NCI-H2171 treated with DMSO at 0.1 percent for 48 hours (cell line): ENCODE data around the gene ANKRD44.
A peak's percentile ranks its signal among the peaks of the same experiment; 100 is the strongest.

Experiments used
- DNase-seq: peaks from one replicate; lab custom pipeline; 2025; lab: John Stamatoyannopoulos, UW

The ANKRD44 gene

DNA sequence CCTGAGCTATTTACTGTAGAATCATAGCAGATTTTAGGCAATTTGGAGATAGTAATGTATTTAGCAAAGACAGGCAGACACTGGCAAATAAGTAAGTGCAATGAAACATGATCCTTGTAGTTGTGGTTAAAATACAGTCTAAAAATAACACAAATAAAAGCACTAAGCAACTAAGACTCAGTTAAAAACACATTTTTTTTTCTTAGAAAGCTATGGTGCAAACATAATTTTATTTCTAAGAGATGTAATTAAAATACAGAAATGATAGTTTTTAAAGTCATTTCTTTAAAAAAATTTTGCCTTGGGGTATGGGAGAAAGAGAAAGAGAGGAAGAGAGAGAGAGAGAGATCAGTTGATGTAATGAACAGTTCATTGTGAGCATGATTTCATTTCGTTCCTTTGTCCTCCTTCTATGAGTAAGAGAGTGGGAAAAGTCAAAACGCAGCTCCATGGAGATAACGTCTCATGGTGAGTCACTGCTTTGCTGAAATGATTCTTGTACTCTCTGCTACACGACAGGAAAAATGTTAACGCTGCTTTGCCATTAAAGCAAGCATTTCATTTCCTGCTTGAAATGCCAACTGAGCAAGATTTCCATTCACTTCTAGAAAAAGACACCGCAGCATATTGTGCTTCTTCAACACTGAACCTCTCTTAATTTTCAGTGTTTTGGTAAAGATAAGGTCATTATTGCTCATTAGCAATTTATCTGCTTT is 322.8 kb downstream of the ANKRD44 start:
- DNase-seq: peak; percentile 88

DNA sequence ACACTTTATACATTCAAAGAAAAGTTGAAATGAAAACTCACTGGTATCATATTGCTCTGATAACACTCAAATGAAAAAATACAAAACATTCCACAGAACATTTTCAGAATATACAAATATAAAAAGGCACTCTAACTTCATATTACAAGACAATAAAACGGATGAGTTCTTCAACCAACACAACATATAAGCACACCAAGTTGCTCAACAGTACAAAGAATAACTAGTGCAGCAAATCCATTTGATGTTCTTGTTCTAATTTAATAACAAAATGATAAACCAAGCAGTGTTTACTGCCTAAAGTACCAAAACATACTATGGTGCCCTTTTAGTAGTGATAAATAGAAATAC is 323.3 kb downstream of the ANKRD44 start:
- no peak for DNase-seq

DNA sequence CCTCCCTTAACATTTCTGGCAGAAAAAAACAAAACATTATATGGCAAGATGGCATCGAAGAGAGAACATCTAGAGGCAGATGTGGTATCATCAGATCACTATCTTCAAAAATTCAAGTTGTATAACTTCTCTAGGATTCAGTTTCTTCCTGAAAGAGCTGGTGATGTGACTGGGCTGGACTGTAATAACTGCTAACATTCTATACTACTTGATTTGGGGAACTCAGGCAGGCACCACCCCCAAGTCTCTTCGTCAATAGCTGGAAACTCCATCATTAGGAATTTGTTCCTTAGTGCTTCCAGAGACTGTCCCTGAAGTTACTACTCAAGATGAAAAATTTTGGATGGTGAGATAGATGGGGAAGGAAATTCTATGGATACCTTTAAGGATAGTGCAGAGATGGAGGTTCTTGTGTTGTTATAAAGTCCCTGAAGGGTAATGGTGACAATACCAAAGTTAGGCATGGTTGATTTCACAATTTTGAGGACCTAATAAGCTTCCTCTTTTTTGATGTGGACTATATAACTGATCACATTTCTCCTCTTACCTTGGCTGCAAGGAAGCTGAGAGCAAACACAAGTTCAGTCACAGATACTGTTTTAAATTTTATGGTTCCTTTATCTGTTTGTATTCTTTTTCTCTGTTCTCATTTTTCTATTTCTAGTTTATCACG is 324.9 kb downstream of the ANKRD44 start:
- DNase-seq: no peak

DNA sequence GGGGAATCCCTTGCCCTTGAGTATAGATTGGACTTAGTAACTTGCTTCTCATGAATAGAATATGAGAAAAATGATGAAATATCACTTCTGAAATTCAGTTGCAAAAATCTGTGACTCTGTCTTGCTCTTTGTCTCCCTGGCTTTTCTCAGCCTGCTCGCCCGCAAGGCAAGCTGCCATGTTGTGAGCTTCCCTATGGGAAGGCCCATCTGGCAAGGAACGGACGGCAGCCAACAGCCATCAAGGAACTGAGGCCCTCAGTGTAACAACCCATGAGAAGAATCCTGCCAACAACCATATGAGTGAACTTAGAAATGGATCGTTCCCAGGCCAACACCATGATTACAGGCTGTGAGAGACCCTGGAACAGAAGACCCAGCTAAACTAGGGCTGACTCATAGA is 325.7 kb downstream of the ANKRD44 start:
- peak; percentile 15 for DNase-seq

DNA sequence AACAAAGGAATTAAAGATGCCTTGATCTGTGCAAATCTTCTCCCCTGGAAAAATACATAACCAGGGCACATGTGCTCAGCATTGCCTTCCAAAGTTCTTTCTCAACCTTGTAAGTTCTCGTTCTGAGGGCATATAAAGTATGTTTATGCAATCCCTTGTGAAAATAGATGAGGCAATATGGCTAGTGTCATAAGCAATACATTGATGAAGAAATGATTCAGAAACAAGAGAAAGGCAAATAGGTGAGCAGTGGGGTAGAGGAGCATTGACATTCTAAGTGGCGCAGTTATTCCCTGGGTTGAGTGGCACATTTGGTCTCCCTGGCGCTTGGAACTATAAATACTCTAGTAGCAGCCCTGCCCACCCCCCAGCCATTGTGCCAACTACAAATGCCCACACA is 326.6 kb downstream of the ANKRD44 start:
- no peak for DNase-seq

DNA sequence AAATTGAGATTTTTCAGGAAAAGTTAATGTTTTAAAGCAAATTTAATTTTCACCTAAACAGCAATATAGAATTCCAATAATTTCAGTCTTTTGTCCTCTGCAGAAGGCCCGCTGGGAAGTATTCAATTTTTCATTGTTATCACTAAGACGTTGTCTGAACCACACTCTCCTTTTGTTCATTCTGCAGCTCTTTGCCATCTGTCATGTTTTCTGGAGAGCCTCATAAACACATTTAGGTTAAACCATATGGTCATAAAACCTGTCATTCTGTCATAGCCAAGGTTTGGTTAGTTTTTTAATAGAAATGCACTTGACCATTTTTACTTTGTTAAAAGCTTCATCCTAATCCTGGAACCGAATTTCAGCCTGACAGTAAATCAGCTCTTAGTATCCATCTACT is 330.1 kb downstream of the ANKRD44 start:
- peak; percentile 99 for DNase-seq

DNA sequence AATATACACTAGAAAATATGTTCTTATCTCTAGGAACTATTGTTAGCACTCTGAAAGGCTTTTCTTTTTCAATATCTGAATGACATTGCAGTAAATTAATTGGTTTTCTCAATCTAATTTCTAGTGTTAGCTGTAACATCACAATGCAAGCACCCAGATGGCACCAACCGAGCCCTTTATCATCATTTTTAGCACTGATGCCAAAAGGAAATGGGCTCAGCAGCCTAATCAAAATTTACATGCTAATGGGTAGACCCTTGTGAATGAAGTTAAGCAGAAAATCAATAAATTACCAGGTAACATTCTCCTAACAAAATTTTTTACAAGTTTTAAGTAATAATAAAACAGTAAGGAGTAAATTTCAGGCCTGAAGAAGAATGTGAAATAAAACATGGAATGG is 330.6 kb downstream of the ANKRD44 start:
- DNase-seq: peak; percentile 75

DNA sequence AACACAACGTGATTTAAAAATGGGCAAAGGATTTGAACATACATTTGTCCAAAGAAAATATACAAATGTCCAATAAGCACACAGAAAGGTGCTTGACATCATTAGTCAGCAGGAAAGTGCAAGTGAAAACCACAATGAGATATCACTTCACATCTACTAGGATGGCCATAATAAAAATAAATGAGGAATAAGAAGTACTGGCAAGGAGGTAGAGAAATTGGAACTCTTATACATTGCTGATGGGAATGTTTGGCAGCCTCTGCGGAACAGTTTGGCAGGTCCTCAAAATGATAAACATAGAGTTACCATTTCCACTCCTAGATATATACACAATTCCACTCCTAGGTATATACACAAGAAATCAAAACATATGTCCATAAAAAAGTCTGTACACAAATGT is 333.1 kb downstream of the ANKRD44 start:
- no peak for DNase-seq

DNA sequence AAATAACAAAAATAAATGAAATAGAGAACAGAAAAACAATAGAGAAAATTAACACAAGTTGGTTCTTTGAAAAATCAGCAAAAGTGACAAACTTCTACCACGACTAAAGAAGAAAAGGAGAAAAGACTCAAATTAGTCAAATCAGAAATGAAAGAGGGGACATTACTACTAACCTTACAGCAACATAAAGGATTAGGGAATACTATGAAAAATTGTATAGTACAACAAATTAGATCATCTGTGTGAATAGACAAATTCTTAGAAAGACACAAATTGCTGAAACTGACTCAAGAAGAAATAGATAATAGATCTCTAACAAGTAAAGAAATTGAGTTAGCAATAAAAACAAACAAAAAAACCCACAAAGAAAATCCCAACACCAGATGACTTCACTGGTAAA is 335.6 kb downstream of the ANKRD44 start:
- DNase-seq: no peak

DNA sequence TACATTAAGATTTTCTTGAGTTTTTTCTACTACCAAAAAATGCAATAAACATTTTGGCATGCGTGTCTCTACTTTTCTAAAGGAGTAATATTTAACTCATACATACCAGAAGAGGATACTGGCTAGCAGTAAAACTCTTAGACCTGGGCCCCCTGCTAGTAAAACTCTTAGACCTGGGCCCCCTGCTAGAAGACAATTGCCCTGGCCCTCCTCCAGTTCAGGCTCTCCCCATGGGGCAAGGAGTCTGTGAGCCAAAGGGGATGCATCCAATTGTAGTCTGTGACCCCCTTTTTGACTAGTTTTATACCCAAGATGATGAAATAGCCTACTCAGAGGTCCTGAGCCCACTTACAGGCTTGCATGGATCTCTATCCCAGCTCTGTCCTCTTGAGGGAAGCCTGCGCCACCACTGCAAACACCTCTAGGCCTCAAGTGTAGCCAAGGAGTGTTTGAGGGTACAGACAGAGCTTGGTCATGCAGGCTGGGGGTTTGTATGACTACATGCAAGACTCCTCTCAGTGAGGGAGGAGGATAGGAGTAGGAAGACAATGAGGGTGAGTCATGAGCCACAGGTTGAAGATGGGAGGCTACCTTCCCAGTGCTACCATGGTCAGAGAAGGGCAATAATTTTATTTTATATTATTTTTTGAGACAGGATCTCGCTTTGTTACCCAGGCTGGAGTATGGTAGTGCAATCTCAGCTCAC is 338.9 kb downstream of the ANKRD44 start:
- no peak for DNase-seq

DNA sequence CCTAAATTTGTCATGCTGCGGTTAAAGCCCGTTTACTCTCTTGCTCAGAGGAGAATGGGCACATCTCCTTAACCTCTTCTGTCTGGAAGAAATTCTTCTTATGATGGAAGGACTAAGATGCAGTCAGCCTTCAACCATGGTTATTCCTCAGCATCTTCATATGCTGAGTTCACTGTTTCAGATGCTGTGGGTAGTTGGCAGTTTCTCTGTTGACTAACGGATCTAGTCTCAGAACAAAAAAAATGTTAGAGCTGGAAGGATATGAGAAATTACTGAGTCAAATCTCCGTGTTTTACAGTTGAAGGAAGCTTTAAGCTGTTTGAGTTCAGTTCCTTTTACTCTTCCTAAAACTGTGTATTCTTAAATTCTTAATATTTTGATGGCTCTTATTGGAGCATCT is 340.5 kb downstream of the ANKRD44 start:
- DNase-seq: no peak

DNA sequence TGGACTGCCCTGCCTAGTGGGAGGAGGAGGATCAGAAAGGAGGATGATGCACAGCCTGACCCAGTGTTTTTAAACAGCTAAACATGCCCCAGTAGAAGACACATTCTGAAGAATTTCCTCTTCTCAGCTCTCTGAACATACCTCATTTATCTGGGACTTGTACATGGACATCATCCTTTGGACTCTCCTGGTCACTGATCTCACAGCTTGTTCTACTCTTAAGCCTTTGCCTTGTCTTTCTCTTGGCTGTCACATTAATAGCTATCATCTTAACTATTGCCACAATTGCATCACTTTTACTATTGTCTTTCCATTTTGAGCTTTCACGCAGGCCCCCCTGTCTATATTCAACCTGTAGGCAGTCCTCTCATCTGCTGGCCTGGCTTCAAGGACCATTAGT is 342.1 kb downstream of the ANKRD44 start:
- no peak for DNase-seq

DNA sequence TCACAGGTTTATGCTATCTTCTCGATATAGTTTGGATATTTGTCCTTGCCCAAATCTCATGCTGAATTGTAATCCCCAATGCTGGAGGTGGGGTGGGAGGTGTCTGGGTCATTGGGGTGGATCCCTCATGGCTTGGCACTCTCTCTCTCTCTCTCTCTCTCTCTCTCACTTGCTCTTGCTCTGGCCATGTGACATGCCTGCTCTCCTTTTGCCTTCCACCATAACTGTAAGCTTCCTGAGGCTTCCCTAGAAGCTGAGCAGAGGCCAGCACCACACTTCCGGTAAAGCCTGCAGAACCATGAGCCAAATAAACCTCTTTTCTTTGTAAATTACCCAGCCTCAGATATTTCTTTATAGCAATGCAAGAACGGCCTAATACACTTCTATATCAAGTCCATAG is 342.8 kb downstream of the ANKRD44 start:
- no peak for DNase-seq

DNA sequence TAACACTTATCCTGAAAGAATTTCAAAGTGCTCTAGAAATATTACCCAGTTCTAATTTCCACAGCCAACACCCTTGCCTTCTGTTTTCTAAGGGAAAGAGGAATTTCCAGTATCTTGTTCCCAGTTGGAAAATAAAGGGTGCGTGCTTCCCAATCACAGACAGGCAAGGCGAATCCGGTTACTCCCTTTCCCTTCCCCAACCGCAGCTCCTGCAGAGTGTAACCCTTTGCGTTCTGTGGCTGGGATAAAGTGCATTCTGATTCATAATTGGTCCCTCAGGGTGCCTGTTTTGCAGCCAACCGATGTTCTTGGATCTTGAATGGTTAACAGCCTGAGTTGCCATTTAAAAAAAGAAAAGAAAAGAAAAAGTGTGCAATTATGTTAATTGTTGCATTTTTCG is 343.5 kb downstream of the ANKRD44 start:
- peak; percentile 31 for DNase-seq

DNA sequence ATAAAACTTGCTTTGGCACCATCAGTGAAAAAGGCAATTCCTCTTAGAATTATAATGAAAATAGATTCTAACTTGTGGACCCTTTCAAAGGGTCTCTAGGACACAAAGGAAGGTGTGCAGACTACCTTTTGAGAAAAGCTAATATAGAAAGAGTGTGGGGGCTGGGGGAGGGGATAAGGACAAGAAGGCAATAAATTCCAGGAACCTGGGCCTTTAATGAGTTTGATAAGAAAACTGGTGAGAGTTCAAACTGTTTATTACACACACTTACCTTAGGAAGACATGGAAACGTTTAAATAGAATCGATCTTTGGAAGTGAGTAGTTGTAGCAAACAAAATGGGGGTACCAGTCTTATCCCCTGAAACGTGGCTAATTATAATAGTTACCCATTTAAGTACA is 344.5 kb downstream of the ANKRD44 start:
- no peak for DNase-seq

DNA sequence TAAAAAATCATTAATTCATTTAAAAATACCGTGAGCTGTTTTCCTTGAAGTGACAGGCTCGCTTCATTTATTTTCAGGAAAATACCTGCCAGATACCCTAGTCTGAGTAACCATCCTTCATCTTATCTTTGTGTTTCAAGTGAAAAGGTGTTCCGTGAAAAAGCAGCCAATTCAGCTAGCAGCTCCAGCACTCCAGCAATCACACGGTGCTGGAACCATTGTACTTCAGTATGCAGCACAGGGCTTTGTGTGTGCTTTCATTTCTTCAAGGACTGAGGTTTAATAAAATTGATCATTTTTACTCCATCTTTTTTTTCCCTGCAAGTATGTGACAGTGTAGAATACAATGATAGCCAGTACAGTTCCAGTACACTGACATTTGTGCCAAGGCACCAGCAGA is 344.9 kb downstream of the ANKRD44 start:
- DNase-seq: no peak

DNA sequence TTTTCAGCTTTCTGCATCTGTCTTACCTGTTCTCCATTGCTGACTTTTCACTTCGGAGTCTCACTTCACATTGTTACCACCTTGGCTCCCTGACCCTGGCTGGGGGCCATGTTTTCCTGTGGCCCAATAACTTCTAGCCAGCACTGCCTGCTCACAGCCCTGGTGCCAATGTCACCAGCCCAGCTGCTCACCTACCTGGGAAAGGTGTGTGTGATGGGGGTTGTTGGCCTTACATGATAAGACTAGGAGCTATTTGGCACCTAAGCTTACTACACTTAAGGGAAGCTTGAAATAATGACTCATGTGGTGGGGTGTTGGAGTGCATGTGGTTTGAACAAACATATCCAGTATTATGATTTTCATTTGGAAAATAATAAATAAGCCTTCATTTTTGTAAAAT is 346.6 kb downstream of the ANKRD44 start:
- DNase-seq: no peak

DNA sequence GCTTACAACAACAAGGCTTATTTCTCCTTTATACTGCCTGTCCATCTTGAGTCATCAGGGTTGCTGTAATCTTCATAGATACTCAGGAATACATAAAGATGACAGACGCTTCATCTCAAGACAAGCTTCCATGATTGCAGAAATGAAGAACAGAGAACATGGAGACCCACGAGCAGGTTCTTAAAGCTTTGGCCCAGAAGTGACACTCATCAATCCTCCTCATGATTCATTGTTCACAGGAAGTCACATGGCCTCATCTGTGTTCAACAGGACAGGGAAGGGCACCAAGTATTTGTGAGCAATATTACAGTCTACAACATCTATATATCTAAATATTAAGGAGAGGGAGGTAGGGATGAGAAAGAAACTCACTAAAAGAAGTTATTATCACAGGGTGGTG is 347.5 kb downstream of the ANKRD44 start:
- no peak for DNase-seq

DNA sequence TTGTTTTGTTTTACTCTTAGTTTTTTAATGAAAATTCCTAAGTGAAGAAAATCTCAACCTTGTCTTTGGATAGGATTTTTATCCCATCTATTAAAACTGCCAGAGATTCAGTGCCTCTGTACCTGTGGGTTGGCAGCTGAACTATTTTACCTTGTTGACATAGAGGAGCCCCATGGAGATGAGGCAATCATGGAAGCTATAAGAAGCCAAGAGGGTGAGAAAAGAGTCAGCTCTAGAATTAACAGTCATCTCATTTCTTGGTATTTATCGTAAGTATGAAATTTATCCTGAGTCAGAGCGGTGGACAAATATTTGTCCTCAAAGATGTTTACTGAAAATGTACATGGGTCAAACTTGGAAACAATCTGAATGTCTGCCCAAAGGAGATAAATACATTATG is 348.3 kb downstream of the ANKRD44 start:
- DNase-seq: no peak

DNA sequence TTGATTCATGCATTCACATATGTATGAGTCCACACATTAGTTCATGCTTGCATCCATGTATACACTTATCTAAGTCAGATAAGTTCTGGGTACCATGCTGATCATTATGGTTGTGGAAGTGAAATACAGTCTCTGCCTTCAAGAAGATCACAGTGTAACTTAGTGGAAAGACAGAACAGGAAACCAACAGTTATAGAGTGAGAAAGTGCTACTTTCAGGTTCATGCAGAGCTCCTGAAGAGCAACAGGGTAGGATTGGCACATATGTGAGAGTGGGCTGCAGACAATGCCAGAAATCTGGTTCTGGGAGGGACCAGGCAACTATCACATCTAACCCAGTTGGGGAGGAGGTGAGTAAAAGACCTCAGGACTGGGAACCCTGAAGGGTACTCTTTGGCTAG is 348.7 kb downstream of the ANKRD44 start:
- no peak for DNase-seq

DNA sequence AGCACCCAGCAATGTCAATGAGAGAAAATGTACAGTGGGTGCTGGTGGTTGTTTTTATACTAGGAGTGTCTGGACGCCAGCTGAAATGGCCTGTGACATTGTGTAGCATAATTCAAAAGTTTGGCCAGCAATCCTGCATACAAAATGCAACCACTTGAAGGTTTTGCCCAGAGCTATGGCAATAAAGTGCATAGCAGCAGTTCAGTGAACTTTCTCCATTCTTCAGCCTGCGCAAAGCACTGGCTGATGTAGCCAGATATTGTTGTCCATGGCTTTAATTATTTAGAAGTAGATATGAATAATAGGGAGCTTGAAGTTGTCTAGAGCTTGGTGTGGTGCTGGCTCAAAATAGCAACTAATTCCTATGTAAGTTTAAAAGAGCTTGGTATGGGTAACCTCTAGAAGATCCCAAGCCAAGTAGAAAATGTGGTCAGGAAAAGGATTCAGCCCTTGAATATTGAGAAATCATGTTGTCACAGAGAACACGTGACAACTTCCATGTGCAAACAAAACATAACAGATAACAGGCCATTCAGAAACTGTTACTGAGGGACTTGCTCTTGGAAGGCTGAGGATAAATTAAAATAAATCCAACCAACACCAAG is 350.7 kb downstream of the ANKRD44 start:
- DNase-seq: no peak

DNA sequence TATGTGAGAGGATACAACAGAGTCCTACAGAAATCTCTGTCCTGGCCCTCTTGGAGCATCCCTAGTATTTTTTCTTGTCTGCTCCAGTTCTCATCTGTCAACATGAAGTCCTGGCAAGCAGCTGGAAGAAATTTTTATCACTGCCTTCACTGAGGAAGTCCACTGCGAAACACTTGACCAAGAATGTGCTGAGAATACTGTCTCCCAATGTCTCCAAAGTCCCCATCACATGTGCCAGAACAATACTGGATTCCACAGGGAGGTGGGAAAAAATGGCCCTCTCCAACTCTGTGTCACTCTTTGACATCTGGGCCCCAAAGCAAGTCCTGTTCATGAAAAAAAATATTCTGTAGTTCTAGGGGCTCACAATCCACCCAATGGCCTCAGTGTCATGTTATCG is 351.3 kb downstream of the ANKRD44 start:
- no peak for DNase-seq

DNA sequence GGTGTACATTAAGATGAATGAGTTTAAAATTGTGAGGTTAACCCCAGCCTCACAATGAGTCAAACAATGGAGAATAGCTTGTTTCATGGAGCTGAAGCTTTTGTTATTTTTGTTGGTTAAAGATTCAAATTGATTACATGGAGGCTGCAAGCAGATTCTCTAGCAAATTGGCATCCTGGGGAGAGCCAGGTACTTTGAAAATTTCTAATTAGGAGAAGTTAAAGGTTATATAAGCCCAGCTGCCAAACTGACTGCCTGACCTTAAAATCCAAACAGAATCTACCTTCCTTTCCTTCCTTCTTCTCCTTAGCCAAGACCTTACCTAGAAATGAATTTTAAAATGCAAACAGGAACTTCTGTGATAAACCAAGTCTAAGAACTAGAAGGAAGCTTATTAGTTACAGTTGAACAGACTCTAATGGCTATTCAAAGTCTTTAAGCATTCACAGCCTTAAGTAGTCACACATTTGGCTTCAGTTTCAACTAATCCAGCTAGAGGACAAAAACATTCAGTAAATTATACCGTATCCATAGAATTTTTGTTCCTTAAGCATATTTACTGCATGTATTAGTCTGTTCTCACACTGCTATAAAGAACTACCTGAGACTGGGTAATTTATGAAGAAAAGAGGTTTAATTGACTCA is 352.6 kb downstream of the ANKRD44 start:
- DNase-seq: no peak
